Gastroesophageal sphincter (tissue), 4 donors: Measurements from ENCODE around the gene SNCG. TPM values are rescaled to one million over a fixed set of nuclear protein-coding genes. Genes with fewer than 3 reads are reported as not detected.

ENCODE experiments used
- ATAC-seq: fragments of 150-250 bp; one replicate; pipeline ENCODE4 v1.9.1; 2016; ENCODE audit warnings: mild to moderate bottlenecking, moderate library complexity
- H3K27ac ChIP-seq, 4 donors: fragments of 200-600 bp; sonication (generic) in 3 of 4; 1 replicate in 3 of 4; 2 replicates in 1 of 4; pipeline ENCODE4 v1.5.1; 2016 to 2019
- H3K27me3 ChIP-seq: fragments of 200-600 bp; sonication (generic); one replicate; pipeline ENCODE4 v1.5.1; 2019
- H3K36me3 ChIP-seq, 2 donors: fragments of 200-600 bp; sonication (generic); one replicate each; pipeline ENCODE4 v1.5.1; 2019; ENCODE audit warnings: control low read depth in 1 of 2
- H3K4me1 ChIP-seq, 3 donors: fragments of 200-600 bp; sonication (generic); 1 replicate in 2 of 3; 2 replicates in 1 of 3; pipeline ENCODE4 v1.5.1; 2016 to 2019; ENCODE audit warnings: control low read depth in 2 of 3
- H3K4me3 ChIP-seq, 2 donors: fragments of 200-600 bp; sonication (generic); one replicate each; pipeline ENCODE4 v1.5.1; 2019; ENCODE audit warnings: mild to moderate bottlenecking in 1 of 2, moderate library complexity in 1 of 2
- H3K9me3 ChIP-seq, 3 donors: fragments of 200-600 bp; sonication (generic); one replicate each; pipeline ENCODE4 v1.5.1; 2017 to 2019; ENCODE audit warnings: control low read depth in 2 of 3
- EP300 ChIP-seq: sonication (generic); formaldehyde crosslinking; IDR thresholded peaks from one replicate; pipeline ENCODE4 v1.6.1; 2017; ENCODE audit warnings: antibody characterized with exemption, mild to moderate bottlenecking
- POLR2A ChIP-seq, 2 donors: fragments of 450-650 bp; IDR thresholded peaks; one replicate each; pipeline ENCODE4 v1.6.1; 2017; ENCODE audit warnings: antibody characterized with exemption in 2 of 2, mild to moderate bottlenecking in 2 of 2, moderate library complexity in 1 of 2
- POLR2AphosphoS5 ChIP-seq: sonication (generic); formaldehyde crosslinking; IDR thresholded peaks from one replicate; pipeline ENCODE4 v1.6.1; 2017; ENCODE audit warnings: antibody characterized with exemption
- WGBS, 2 donors: methylation state at CpG; one replicate each; pipeline ENCODE4 v1.1.5; 2018; ENCODE audit warnings: low coverage in 1 of 2; 5-methylcytosine and 5-hydroxymethylcytosine counted together
- total RNA-seq, 4 donors: library from RNA; depleted of rRNA; stranded (reverse); fragments of >200 nt; gene quantifications; one replicate each; pipeline ENCODE4 v1.1.0, GENCODE V29; 2016
- TF ChIP-seq, protein P1 (sequence below), 4 experiments: fragments of 200-600 bp in 2 of 4; fragments of 450-650 bp in 2 of 4; sonication (generic) in 1 of 4; IDR thresholded peaks; one replicate each; pipeline ENCODE4 v1.5.1; 2017 to 2019; ENCODE audit warnings: antibody characterized with exemption in 4 of 4, mild to moderate bottlenecking in 2 of 4, moderate library complexity in 2 of 4

Gene SNCG
- total RNA-seq: 100 to 1,000 TPM in 1 of 4 donors, 10 to 100 TPM in 3; 12.8 to 102 (median 33.7) TPM

DNA sequence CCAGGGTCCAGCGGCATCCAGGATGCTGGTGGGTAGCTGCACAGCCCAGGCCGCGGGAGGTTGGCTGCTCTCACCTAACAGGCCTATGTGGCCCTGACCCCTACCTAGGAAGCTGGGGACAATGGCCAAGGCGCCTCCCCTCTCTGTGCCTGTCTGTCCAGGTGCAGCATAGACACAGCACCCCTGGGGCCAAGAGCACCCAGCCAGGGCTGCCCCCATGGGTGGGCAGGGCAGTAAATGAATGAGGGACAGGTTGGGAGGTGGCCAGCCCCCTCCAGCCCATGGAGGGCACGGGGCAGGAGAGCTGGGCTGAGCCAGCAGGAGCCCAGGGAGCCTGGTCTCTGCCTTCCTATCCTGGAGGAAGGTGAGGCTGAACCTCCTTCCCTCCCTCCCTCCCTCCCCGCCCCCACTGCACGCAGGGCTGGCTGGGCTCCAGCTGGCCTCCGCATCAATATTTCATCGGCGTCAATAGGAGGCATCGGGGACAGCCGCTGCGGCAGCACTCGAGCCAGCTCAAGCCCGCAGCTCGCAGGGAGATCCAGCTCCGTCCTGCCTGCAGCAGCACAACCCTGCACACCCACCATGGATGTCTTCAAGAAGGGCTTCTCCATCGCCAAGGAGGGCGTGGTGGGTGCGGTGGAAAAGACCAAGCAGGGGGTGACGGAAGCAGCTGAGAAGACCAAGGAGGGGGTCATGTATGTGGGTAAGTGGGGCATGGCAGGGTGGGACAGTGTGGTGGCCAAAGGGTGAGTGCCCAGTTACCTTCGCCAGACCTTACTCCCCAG, at the start of gene SNCG:
Gene SNCG, plus strand, starts transcription at position 484 of the 785 bp plus-strand sequence. Its CDS starts 99 bp downstream, at position 583.
- TF ChIP-seq POLR2AphosphoS5: no peak
- TF ChIP-seq POLR2A (IDR thresholded peaks at IDR 0.05): no peak
- TF ChIP-seq, protein P1, sequence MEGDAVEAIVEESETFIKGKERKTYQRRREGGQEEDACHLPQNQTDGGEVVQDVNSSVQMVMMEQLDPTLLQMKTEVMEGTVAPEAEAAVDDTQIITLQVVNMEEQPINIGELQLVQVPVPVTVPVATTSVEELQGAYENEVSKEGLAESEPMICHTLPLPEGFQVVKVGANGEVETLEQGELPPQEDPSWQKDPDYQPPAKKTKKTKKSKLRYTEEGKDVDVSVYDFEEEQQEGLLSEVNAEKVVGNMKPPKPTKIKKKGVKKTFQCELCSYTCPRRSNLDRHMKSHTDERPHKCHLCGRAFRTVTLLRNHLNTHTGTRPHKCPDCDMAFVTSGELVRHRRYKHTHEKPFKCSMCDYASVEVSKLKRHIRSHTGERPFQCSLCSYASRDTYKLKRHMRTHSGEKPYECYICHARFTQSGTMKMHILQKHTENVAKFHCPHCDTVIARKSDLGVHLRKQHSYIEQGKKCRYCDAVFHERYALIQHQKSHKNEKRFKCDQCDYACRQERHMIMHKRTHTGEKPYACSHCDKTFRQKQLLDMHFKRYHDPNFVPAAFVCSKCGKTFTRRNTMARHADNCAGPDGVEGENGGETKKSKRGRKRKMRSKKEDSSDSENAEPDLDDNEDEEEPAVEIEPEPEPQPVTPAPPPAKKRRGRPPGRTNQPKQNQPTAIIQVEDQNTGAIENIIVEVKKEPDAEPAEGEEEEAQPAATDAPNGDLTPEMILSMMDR (IDR thresholded peaks at IDR 0.05): no peak
- TF ChIP-seq EP300: no peak

DNA sequence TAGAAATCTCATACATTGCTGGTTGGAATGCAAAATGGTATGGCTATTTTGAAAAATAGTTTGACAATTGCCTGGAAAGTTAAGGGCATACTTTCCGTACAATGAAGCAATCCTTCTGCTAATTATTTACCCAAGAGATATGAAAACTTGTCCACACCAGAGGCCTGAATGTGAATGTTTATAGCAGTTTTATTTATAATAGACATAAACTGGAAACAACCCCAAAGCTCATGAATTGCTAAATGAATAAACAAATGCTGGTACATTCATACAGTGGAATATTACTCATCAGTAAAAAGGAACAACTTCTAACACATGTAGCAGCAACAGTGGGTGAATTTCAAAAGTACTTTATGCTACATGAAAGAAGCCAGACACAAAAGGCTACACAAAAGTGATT, 43.7 kb upstream of the SNCG start:
- peaks cover 0 to 75% of the 10 kb centered on the region in 2 donors for H3K36me3 ChIP-seq
- ATAC-seq: no peak
- peak overlapping the region in 2 of 4 donors; percentile 37 for H3K27ac ChIP-seq
- H3K27me3 ChIP-seq: no peaks in the 10 kb centered on the region
- no peaks in the 10 kb centered on the region for H3K9me3 ChIP-seq
- TF ChIP-seq EP300 (no peak), POLR2AphosphoS5 (peak; percentile 53)
- WGBS, 2 donors: 38 to 45% methylated on average over 1 of the region's 1 CpG
- peaks cover 0 to 12% (median 0%) of the 10 kb centered on the region in 3 donors for H3K4me1 ChIP-seq
- H3K4me3 ChIP-seq: no peak overlapping the region

More for the DNA sequence above, at the start of gene SNCG:
- Histone ChIP-seq H3K4me1 (peaks cover 0 to 78% (median 32%) of the 10 kb centered on the region in 3 donors), H3K27me3 (no peaks in the 10 kb centered on the region), H3K9me3 (no peaks in the 10 kb centered on the region), H3K27ac (peak within 1 kb of the TSS in 3 of 4 donors; percentile 79 to 84 (median 80)), H3K36me3 (no peaks in the 10 kb centered on the region), H3K4me3 (peak within 1 kb of the TSS in 1 of 2 donors; percentile 44)
- WGBS, 2 donors: 80 to 83% methylated on average over 1 of the region's 22 CpGs
- no peak for ATAC-seq

DNA sequence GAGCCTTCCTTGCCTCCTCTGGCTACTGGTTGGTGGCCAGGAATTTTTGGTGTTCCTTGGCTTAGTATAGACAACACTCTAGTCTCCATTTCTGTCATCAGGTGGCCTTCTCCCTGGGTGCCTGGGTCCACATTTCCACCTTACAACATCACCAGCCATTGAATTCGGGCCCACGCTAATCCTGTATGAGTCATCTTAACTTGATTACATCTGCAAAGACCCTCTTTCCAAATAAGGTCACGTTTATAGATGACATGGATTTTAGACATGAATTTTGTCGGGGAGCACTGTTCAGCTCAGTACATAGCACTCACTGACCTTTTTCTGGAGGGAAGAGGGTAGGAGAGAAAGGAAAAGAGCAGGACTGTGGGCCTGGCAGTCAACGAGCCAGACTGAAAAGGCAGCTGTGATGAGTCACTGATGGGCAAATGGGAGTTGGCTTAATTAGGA, 40.4 kb upstream of the SNCG start:
- TF ChIP-seq EP300: no peak
- TF ChIP-seq POLR2AphosphoS5: peak; percentile 61
- peak; percentile 52 for ATAC-seq
- H3K27ac ChIP-seq: peak overlapping the region; percentile 8 to 72 (median 58)
- H3K27me3 ChIP-seq: no peaks in the 10 kb centered on the region
- no peak overlapping the region for H3K4me3 ChIP-seq
- WGBS, 2 donors: 0 to 18% methylated on average over 1 to 5 of the region's 5 CpGs
- peaks cover 0 to 23% (median 0%) of the 10 kb centered on the region in 3 donors for H3K4me1 ChIP-seq
- H3K36me3 ChIP-seq: peaks cover 0 to 89% of the 10 kb centered on the region in 2 donors
- no peaks in the 10 kb centered on the region for H3K9me3 ChIP-seq

DNA sequence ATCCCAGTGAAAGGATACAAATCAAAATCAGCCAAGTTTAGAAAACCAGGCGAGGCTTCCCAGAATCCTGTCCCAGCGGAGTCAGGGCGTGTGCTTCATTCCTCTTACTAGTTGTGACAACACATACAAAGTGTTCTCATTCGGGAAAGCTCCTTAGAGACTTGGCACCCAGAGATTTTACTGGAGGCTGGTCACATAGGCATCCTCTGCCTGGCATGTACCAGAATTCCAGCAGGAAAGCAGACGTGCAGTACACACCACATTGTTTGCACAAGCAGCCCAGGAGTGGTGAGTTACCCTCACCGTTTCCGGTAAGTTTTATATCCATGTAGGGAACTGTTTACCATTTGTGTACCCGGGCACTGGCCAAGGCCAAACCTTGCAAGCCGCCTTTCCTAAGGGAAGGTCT, 35.8 kb upstream of the SNCG start:
- 60 to 68% methylated on average over 6 of the region's 9 CpGs for WGBS, 2 donors
- H3K27ac ChIP-seq: peak overlapping the region; percentile 43 to 75 (median 62)
- peaks cover 0 to 32% (median 0%) of the 10 kb centered on the region in 3 donors for H3K4me1 ChIP-seq
- H3K9me3 ChIP-seq: no peaks in the 10 kb centered on the region
- H3K4me3 ChIP-seq: no peak overlapping the region
- peak; percentile 75 for ATAC-seq
- peaks cover 0 to 61% of the 10 kb centered on the region in 2 donors for H3K36me3 ChIP-seq
- no peaks in the 10 kb centered on the region for H3K27me3 ChIP-seq
- no peak for TF ChIP-seq EP300
- peak; percentile 89 for TF ChIP-seq POLR2AphosphoS5

DNA sequence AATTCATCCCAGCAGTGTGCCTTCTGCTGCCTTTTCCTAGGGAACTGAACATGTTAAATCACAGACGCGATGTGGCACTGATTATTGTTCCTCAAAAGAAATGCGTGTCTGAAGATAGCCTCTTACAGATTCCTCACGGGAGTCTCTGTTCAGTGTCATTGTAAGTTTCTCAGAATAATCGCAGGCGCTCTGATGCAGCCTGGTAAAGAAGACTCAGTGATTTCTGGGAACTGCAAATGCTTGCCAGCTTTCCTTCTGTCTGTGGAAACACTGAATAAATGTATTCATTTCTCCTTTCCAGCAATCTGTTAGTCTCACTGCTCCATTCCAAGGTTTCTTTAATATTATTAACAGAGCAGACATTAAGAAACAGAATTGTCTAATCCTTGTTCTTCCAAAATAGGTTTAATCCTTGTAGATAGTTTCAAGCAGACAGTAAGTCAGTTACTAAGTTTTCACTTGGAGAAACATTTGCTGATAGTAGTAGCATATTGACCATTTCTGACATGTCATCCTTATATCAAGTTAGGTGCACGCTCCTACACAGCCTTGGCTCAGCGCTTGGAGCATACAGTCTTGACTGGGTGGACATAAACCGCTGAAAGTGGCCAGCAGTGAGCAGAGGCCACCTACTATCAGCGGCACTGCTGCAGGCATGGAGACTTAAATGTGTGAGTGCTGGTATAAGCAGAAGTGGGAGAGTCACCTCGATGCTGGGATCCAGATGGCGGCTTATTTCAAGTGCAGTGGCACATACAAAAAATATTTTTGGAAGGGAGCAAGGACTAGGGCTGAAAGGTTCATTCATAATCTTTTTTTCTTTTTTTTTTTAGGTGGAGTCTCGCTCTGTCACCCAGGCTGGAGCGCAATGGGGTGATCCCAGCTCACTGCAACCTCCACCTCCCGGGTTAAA, 28.7 kb upstream of the SNCG start:
- no peaks in the 10 kb centered on the region for H3K27me3 ChIP-seq
- no peak for TF ChIP-seq POLR2A (IDR thresholded peaks at IDR 0.05)
- TF ChIP-seq POLR2AphosphoS5: peak; percentile 74
- no peak for TF ChIP-seq EP300
- no peaks in the 10 kb centered on the region for H3K9me3 ChIP-seq
- no peak for ATAC-seq
- peak overlapping the region in 3 of 4 donors; percentile 18 to 61 (median 28) for H3K27ac ChIP-seq
- H3K4me3 ChIP-seq: no peak overlapping the region
- peaks cover 0 to 54% (median 0%) of the 10 kb centered on the region in 3 donors for H3K4me1 ChIP-seq
- H3K36me3 ChIP-seq: peaks cover 0 to 45% of the 10 kb centered on the region in 2 donors
- WGBS, 2 donors: 36 to 48% methylated on average over 8 to 13 of the region's 15 CpGs

DNA sequence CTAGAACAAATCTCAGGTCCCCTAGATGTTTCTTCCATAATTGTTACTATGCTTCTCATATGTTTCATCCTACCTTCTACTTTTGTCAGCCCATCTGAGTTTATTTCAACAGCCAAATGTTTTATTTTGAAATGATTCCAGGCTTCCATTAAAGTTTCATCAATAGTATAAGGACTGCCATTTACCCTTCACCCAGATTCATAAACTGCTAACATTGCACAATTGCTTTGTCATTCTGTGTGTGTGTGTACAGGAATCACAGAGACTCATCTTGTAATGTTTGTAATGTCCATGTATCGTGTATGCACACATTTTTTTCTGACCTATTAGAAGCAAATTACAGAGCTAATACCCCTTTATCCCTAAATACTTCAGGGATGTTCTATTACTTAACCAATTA, 26.5 kb upstream of the SNCG start:
- peak; percentile 58 for ATAC-seq
- peaks cover 0 to 53% (median 0%) of the 10 kb centered on the region in 3 donors for H3K4me1 ChIP-seq
- peak overlapping the region in 3 of 4 donors; percentile 12 to 59 (median 54) for H3K27ac ChIP-seq
- WGBS, 2 donors: 33 to 62% methylated on average over 1 of the region's 1 CpG
- H3K4me3 ChIP-seq: no peak overlapping the region
- TF ChIP-seq, protein P1 (IDR thresholded peaks at IDR 0.05): no peak
- no peak for TF ChIP-seq POLR2A (IDR thresholded peaks at IDR 0.05)
- TF ChIP-seq EP300: no peak
- TF ChIP-seq POLR2AphosphoS5: peak; percentile 60
- H3K27me3 ChIP-seq: no peaks in the 10 kb centered on the region
- no peaks in the 10 kb centered on the region for H3K9me3 ChIP-seq
- H3K36me3 ChIP-seq: peaks cover 0 to 51% of the 10 kb centered on the region in 2 donors
